Liver (tissue), 9 donors: ENCODE results near the gene DAPK2. TPM values are rescaled to one million over a fixed set of nuclear protein-coding genes. Genes with fewer than 3 reads are reported as not detected.

Experiments used
- DNase-seq: peaks from one replicate; pipeline ENCODE4 v3.0.0-alpha.2; 2017; ENCODE audit warnings: low spot score
- H3K27ac ChIP-seq, 2 donors: one replicate each; pipeline ENCODE4 v1.7.0; 2013; ENCODE audit warnings: inconsistent platforms in 2 of 2, low read length in 2 of 2, control low read depth in 1 of 2, low read depth in 1 of 2, mild to moderate bottlenecking in 1 of 2
- H3K27me3 ChIP-seq, 4 donors: one replicate each; pipeline versions ENCODE4 v1.6.1 to v1.7.0; 2013; ENCODE audit warnings: low read length in 3 of 4, inconsistent platforms in 1 of 4, mild to moderate bottlenecking in 1 of 4, moderate library complexity in 1 of 4; ENCODE audit not compliant: control insufficient read depth in 4 of 4, insufficient read depth in 4 of 4
- H3K36me3 ChIP-seq, 4 donors: one replicate each; pipeline versions ENCODE4 v1.6.1 to v1.7.0; 2013; ENCODE audit warnings: low read length in 3 of 4, mild to moderate bottlenecking in 3 of 4, low read depth in 1 of 4, moderate library complexity in 1 of 4; ENCODE audit not compliant: control insufficient read depth in 4 of 4, insufficient read depth in 3 of 4
- H3K4me1 ChIP-seq, 4 donors: one replicate each; pipeline versions ENCODE4 v1.6.1 to v1.7.0; 2013; ENCODE audit warnings: low read length in 3 of 4, mild to moderate bottlenecking in 3 of 4, moderate library complexity in 1 of 4; ENCODE audit not compliant: control insufficient read depth in 4 of 4, insufficient read depth in 4 of 4
- H3K4me3 ChIP-seq, 3 donors: one replicate each; pipeline versions ENCODE4 v1.6.1 to v1.7.0; 2013; ENCODE audit warnings: low read length in 3 of 3, control low read depth in 1 of 3, low read depth in 1 of 3, mild to moderate bottlenecking in 1 of 3
- H3K9ac ChIP-seq, 2 donors: one replicate each; pipeline ENCODE4 v1.7.0; 2013; ENCODE audit warnings: low read length in 2 of 2, mild to moderate bottlenecking in 2 of 2, moderate library complexity in 2 of 2, control low read depth in 1 of 2, low read depth in 1 of 2
- H3K9me3 ChIP-seq, 4 donors: one replicate each; pipeline versions ENCODE4 v1.6.1 to v1.7.0; 2013; ENCODE audit warnings: low read length in 3 of 4; ENCODE audit not compliant: control insufficient read depth in 4 of 4
- ATF3 ChIP-seq: IDR thresholded peaks from 2 replicates; pipeline ENCODE4 v1.6.1; 2016; ENCODE audit warnings: antibody characterized with exemption
- CTCF ChIP-seq: fragments of 150-350 bp; IDR thresholded peaks from 2 replicates; pipeline ENCODE4 v1.5.1; 2017; ENCODE audit warnings: improper control_type of control experiment, low read depth, low read length; ENCODE audit not compliant: missing input control
- EGR1 ChIP-seq, 2 donors: IDR thresholded peaks; 2 replicates each; pipeline ENCODE4 v1.6.1; 2016 to 2018; ENCODE audit warnings: antibody characterized with exemption in 2 of 2, low read depth in 2 of 2
- FOXA1 ChIP-seq: IDR thresholded peaks from 2 replicates; pipeline ENCODE4 v1.6.1; 2016; ENCODE audit warnings: antibody characterized with exemption
- FOXA2 ChIP-seq: IDR thresholded peaks from 2 replicates; pipeline ENCODE4 v1.6.1; 2016; ENCODE audit warnings: antibody characterized with exemption
- GABPA ChIP-seq, 2 donors: IDR thresholded peaks in 1 of 2; conservative IDR thresholded peaks in 1 of 2; 2 replicates each; pipeline ENCODE4 v1.6.1; 2016; ENCODE audit warnings: antibody characterized with exemption in 2 of 2, mild to moderate bottlenecking in 1 of 2, moderate library complexity in 1 of 2
- HNF4A ChIP-seq, 2 donors: conservative IDR thresholded peaks; 2 replicates each; pipeline ENCODE4 v1.6.1; 2016; ENCODE audit warnings: antibody characterized with exemption in 2 of 2, mild to moderate bottlenecking in 2 of 2
- HNF4G ChIP-seq: IDR thresholded peaks from 2 replicates; pipeline ENCODE4 v1.6.1; 2016; ENCODE audit warnings: antibody characterized with exemption
- MAX ChIP-seq: IDR thresholded peaks from 2 replicates; pipeline ENCODE4 v1.6.1; 2016; ENCODE audit warnings: antibody characterized with exemption
- NR2F2 ChIP-seq: IDR thresholded peaks from 2 replicates; pipeline ENCODE4 v1.6.1; 2016; ENCODE audit warnings: antibody characterized with exemption
- RAD21 ChIP-seq, 2 donors: IDR thresholded peaks; 2 replicates each; pipeline ENCODE4 v1.6.1; 2016; ENCODE audit warnings: antibody characterized with exemption in 2 of 2, mild to moderate bottlenecking in 2 of 2
- REST ChIP-seq: IDR thresholded peaks from 2 replicates; pipeline ENCODE4 v1.6.1; 2016; ENCODE audit warnings: antibody characterized with exemption, mild to moderate bottlenecking
- RXRA ChIP-seq, 2 donors: IDR thresholded peaks; 2 replicates each; pipeline ENCODE4 v1.6.1; 2017 to 2018; ENCODE audit warnings: antibody characterized with exemption in 2 of 2, mild to moderate bottlenecking in 1 of 2
- SP1 ChIP-seq: IDR thresholded peaks from 2 replicates; pipeline ENCODE4 v1.6.1; 2018; ENCODE audit warnings: antibody characterized with exemption, mild to moderate bottlenecking
- TAF1 ChIP-seq: conservative IDR thresholded peaks from 2 replicates; pipeline ENCODE4 v1.6.1; 2016; ENCODE audit warnings: antibody characterized with exemption, mild to moderate bottlenecking
- YY1 ChIP-seq: IDR thresholded peaks from 2 replicates; pipeline ENCODE4 v1.6.1; 2016; ENCODE audit warnings: antibody characterized with exemption, mild to moderate bottlenecking
- ZBTB33 ChIP-seq: IDR thresholded peaks from 2 replicates; pipeline ENCODE4 v1.6.1; 2016; ENCODE audit warnings: antibody characterized with exemption
- WGBS: extraction: QIAGEN DNeasy Blood & Tissue Kit; methylation state at CpG from one replicate; pipeline ENCODE4 v1.1.7; 2013; 5-methylcytosine and 5-hydroxymethylcytosine counted together
- polyA plus RNA-seq, 2 donors: library from polyadenylated mRNA; stranded (reverse) in 1 of 2; unstranded in 1 of 2; fragments of 200-250 nt in 1 of 2; fragments of >200 nt in 1 of 2; fragmentation: Nextera tagmentation in 1 of 2; extraction: Ambion mirVana in 1 of 2; gene quantifications; one replicate each; pipeline versions ENCODE4 v1.2.1 to v1.2.3, GENCODE V29; 2013 to 2015
- total RNA-seq, 2 donors: library from RNA; depleted of rRNA; stranded (reverse); fragments of >200 nt; gene quantifications; one replicate each; pipeline ENCODE4 v1.2.3, GENCODE V29; 2014
- donor health status: healthy.
- donor health status: healthy.
- donor health status: healthy.
- donor health status: healthy.
- donor health status: healthy.

The DAPK2 gene
- total and polyA plus RNA-seq, 4 donors: 1.0 to 3.6 (median 1.1) TPM

- Histone ChIP-seq H3K4me1 (peaks cover 0 to 4% (median 0%) of the 10 kb centered on the region in 4 donors), H3K9ac (no peak overlapping the region), H3K27me3 (no peaks in the 10 kb centered on the region), H3K27ac (peak overlapping the region in 1 of 2 donors; percentile 3), H3K36me3 (no peaks in the 10 kb centered on the region), H3K9me3 (no peaks in the 10 kb centered on the region), H3K4me3 (no peak overlapping the region)
- 81% methylated on average over 6 of the region's 6 CpGs for WGBS
- DNase-seq: peak; percentile 27
- TF ChIP-seq ATF3: no peak
- no peak for TF ChIP-seq HNF4G
- TF ChIP-seq NR2F2: no peak
- TF ChIP-seq TAF1: no peak
- no peak for TF ChIP-seq RAD21 (IDR thresholded peaks at IDR 0.05)
- TF ChIP-seq GABPA (IDR thresholded peaks at IDR 0.05 in 1 of 2, conservative IDR thresholded peaks at IDR 0.05 in 1 of 2): no peak
- TF ChIP-seq FOXA1: no peak
These were observed 107.7 kb downstream of the DAPK2 start for GRCh38 chr15:63938486-63939061.

GRCh38 chr15:63933522-63933921 lies 112.8 kb downstream of the DAPK2 start:
- H3K4me1 ChIP-seq: no peaks in the 10 kb centered on the region
- TF ChIP-seq MAX (no peak), FOXA1 (no peak), RXRA (IDR thresholded peaks at IDR 0.05) (no peak), EGR1 (IDR thresholded peaks at IDR 0.05; ENCODE audit: low read depth in 2 of 2) (no peak), GABPA (IDR thresholded peaks at IDR 0.05 in 1 of 2, conservative IDR thresholded peaks at IDR 0.05 in 1 of 2) (no peak), ATF3 (no peak), ZBTB33 (no peak), SP1 (no peak), FOXA2 (no peak), TAF1 (no peak), REST (no peak), RAD21 (IDR thresholded peaks at IDR 0.05) (no peak), YY1 (no peak), CTCF (no peak), NR2F2 (no peak), HNF4A (conservative IDR thresholded peaks at IDR 0.05) (no peak), HNF4G (no peak)
- H3K9ac ChIP-seq: no peak overlapping the region
- no peaks in the 10 kb centered on the region for H3K9me3 ChIP-seq
- H3K4me3 ChIP-seq: no peak overlapping the region
- no peak overlapping the region for H3K27ac ChIP-seq
- WGBS: 96% methylated on average over 5 of the region's 5 CpGs
- H3K36me3 ChIP-seq: no peaks in the 10 kb centered on the region
- H3K27me3 ChIP-seq: no peaks in the 10 kb centered on the region
- DNase-seq: no peak
